K562 (cell line): ENCODE results near the gene DEDD2. TPM values are rescaled to one million over a fixed set of nuclear protein-coding genes. Genes with fewer than 3 reads are reported as not detected.

Experiments used
- CBX5 ChIP-seq: IDR thresholded peaks from 2 replicates; pipeline ENCODE4 v1.6.1; 2014; ENCODE audit warnings: low read depth, borderline replicate concordance
- EP400 ChIP-seq: fragments of 450-650 bp; IDR thresholded peaks from 2 replicates; pipeline ENCODE4 v1.6.1; 2017; ENCODE audit warnings: antibody characterized with exemption, mild to moderate bottlenecking, moderate library complexity
- ERF ChIP-seq: fragments of 450-650 bp; formaldehyde crosslinking; IDR thresholded peaks from 2 replicates; pipeline ENCODE4 v1.4.0; 2020; ENCODE audit warnings: mild to moderate bottlenecking, mixed read lengths
- FOS ChIP-seq: IDR thresholded peaks from 3 replicates; pipeline ENCODE4 v1.6.1; 2011; ENCODE audit not compliant: insufficient read length; ENCODE audit errors: extremely low read depth
- KLF1 ChIP-seq: fragments of 450-650 bp; IDR thresholded peaks from 2 replicates; pipeline ENCODE4 v1.6.1; 2016; ENCODE audit warnings: missing genetic modification characterization, missing compliant biosample characterization
- MCM2 ChIP-seq: fragments of 450-650 bp; IDR thresholded peaks from 2 replicates; pipeline ENCODE4 v1.6.1; 2017; ENCODE audit warnings: low read depth, mild to moderate bottlenecking
- MLX ChIP-seq, 2 experiments: fragments of 450-650 bp in 1 of 2; sonication (generic) in 1 of 2; formaldehyde crosslinking; conservative IDR thresholded peaks; 2 replicates each; pipeline versions ENCODE4 v1.4.0 to v1.8.1; 2020 to 2022; ENCODE audit warnings: mild to moderate bottlenecking in 1 of 2, missing genetic modification reagents in 1 of 2
- PCBP1 ChIP-seq: fragments of 200-400 bp; formaldehyde crosslinking; IDR thresholded peaks from 2 replicates; pipeline ENCODE4 v1.6.1; 2018; ENCODE audit warnings: mild to moderate bottlenecking, low read depth, low read length; ENCODE audit not compliant: poor library complexity, severe bottlenecking
- PHF8 ChIP-seq: fragments of 200-600 bp; sonication (generic); IDR thresholded peaks from 2 replicates; pipeline ENCODE4 v1.6.1; 2012; ENCODE audit warnings: mixed run types, mild to moderate bottlenecking, inconsistent platforms, low read length, moderate library complexity, borderline replicate concordance
- RBBP5 ChIP-seq: fragments of 200-600 bp; sonication (generic); IDR thresholded peaks from 2 replicates; pipeline ENCODE4 v1.6.1; 2012; ENCODE audit warnings: borderline replicate concordance, mild to moderate bottlenecking, low read length, control low read depth, inconsistent platforms; ENCODE audit not compliant: insufficient read depth, poor library complexity, severe bottlenecking
- RFX7 ChIP-seq: fragments of 250-450 bp; sonication (Bioruptor Pico); IDR thresholded peaks from 2 replicates; pipeline ENCODE4 v1.5.1; 2021; ENCODE audit warnings: mild to moderate bottlenecking
- SAP30 ChIP-seq: fragments of 200-600 bp; sonication (generic); IDR thresholded peaks from 2 replicates; pipeline ENCODE4 v1.6.1; 2012; ENCODE audit warnings: borderline replicate concordance, low read depth, mild to moderate bottlenecking, moderate library complexity, low read length, control low read depth, inconsistent platforms; ENCODE audit not compliant: insufficient read depth, poor library complexity, severe bottlenecking
- ZFP30 ChIP-seq: fragments of 250-450 bp; sonication (Bioruptor Pico); IDR thresholded peaks from 2 replicates; pipeline ENCODE4 v1.8.0; 2022; ENCODE audit warnings: moderate library complexity, mild to moderate bottlenecking, inconsistent platforms, borderline replicate concordance
- ZNF239 ChIP-seq: fragments of 250-450 bp; sonication (Bioruptor Pico); IDR thresholded peaks from 2 replicates; pipeline ENCODE4 v1.4.0; 2020; ENCODE audit warnings: mild to moderate bottlenecking
- ZNF282 ChIP-seq: sonication (generic); formaldehyde crosslinking; IDR thresholded peaks from 2 replicates; pipeline ENCODE4 v1.8.1; 2023; ENCODE audit warnings: missing genetic modification reagents
- polyA plus RNA-seq, 8 experiments: library from polyadenylated mRNA; depleted of rRNA in 4 of 8; stranded (reverse) in 5 of 8; unstranded in 3 of 8; fragments of >200 nt; fragmentation: Nextera tagmentation in 2 of 8; fragmentation: Illumina TruSeq in 1 of 8; extraction: Ambion mirVana in 2 of 8; extraction: Trizol in 1 of 8; gene quantifications; 2 replicates each; pipeline versions ENCODE4 v1.2.1 to v1.2.3, GENCODE V29; 2011 to 2014; ENCODE audit warnings: inconsistent platforms in 1 of 8, missing spikeins in 1 of 8
- total RNA-seq, 7 experiments: library from RNA; depleted of rRNA in 6 of 7; stranded (reverse); fragments of >200 nt in 6 of 7; fragmentation: Illumina TruSeq in 2 of 7; extraction: Trizol in 2 of 7; gene quantifications; 2 replicates each; pipeline versions ENCODE4 v1.2.1 to v1.2.3, GENCODE V29; 2011 to 2021; ENCODE audit warnings: low replicate concordance in 1 of 7
- TF ChIP-seq, protein P1 (sequence below), 2 experiments: fragments of 450-650 bp in 1 of 2; sonication (generic) in 1 of 2; formaldehyde crosslinking in 1 of 2; IDR thresholded peaks in 1 of 2; conservative IDR thresholded peaks in 1 of 2; 2 replicates each; pipeline versions ENCODE4 v1.6.1 to v1.8.1; 2016 to 2023; ENCODE audit warnings: mild to moderate bottlenecking in 2 of 2, moderate library complexity in 2 of 2, inconsistent platforms in 1 of 2, missing genetic modification reagents in 1 of 2
- TF ChIP-seq, protein P2 (sequence below): fragments of 250-450 bp; sonication (Bioruptor Pico); IDR thresholded peaks from 2 replicates; pipeline ENCODE4 v1.4.0; 2020; ENCODE audit warnings: borderline replicate concordance
- TF ChIP-seq, protein P3 (sequence below), 3 experiments: fragments of 200-800 bp in 1 of 3; fragments of 250-450 bp in 1 of 3; fragments of 450-650 bp in 1 of 3; sonication (Bioruptor Pico) in 1 of 3; sonication (Bioruptor generic) in 1 of 3; formaldehyde crosslinking in 1 of 3; IDR thresholded peaks; 2 replicates each; pipeline versions ENCODE4 v1.6.1 to v1.8.0; 2016 to 2022; ENCODE audit warnings: mild to moderate bottlenecking in 2 of 3, missing genetic modification characterization in 2 of 3, missing compliant biosample characterization in 1 of 3, moderate library complexity in 1 of 3

Gene DEDD2
- total and polyA plus RNA-seq, 9 of the 15 experiments (the other 6 are each of a cell fraction or from before 2014, with no cell fraction given), result 4.3 to 43.0 (median 29.2) TPM

- TF ChIP-seq, protein P1, sequence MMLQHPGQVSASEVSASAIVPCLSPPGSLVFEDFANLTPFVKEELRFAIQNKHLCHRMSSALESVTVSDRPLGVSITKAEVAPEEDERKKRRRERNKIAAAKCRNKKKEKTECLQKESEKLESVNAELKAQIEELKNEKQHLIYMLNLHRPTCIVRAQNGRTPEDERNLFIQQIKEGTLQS (IDR thresholded peaks at IDR 0.05), result no peak
- TF ChIP-seq, protein P1 (CRISPR knock-in tag; conservative IDR thresholded peaks at IDR 0.05), result no peak
- TF ChIP-seq SAP30 (no peak), ERF (CRISPR knock-in tag) (no peak), EP400 (peak; percentile 20; the same call in 1 of the 2 replicates), MLX (CRISPR knock-in tag; conservative IDR thresholded peaks at IDR 0.05) (no peak), FOS (no peak), KLF1 (tag) (no peak), MCM2 (no peak), CBX5 (no peak), RBBP5 (no peak), RFX7 (CRISPR knock-in tag) (no peak), ZNF282 (no peak), ZNF239 (CRISPR knock-in tag) (no peak), PCBP1 (no peak), PHF8 (no peak), ZFP30 (no peak)
- TF ChIP-seq, protein P2, sequence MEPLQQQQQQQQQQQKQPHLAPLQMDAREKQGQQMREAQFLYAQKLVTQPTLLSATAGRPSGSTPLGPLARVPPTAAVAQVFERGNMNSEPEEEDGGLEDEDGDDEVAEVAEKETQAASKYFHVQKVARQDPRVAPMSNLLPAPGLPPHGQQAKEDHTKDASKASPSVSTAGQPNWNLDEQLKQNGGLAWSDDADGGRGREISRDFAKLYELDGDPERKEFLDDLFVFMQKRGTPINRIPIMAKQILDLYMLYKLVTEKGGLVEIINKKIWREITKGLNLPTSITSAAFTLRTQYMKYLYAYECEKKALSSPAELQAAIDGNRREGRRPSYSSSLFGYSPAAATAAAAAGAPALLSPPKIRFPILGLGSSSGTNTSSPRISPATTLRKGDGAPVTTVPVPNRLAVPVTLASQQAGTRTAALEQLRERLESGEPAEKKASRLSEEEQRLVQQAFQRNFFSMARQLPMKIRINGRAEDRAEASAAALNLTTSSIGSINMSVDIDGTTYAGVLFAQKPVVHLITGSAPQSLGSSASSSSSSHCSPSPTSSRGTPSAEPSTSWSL (CRISPR knock-in tag), result no peak
- TF ChIP-seq, protein P3, sequence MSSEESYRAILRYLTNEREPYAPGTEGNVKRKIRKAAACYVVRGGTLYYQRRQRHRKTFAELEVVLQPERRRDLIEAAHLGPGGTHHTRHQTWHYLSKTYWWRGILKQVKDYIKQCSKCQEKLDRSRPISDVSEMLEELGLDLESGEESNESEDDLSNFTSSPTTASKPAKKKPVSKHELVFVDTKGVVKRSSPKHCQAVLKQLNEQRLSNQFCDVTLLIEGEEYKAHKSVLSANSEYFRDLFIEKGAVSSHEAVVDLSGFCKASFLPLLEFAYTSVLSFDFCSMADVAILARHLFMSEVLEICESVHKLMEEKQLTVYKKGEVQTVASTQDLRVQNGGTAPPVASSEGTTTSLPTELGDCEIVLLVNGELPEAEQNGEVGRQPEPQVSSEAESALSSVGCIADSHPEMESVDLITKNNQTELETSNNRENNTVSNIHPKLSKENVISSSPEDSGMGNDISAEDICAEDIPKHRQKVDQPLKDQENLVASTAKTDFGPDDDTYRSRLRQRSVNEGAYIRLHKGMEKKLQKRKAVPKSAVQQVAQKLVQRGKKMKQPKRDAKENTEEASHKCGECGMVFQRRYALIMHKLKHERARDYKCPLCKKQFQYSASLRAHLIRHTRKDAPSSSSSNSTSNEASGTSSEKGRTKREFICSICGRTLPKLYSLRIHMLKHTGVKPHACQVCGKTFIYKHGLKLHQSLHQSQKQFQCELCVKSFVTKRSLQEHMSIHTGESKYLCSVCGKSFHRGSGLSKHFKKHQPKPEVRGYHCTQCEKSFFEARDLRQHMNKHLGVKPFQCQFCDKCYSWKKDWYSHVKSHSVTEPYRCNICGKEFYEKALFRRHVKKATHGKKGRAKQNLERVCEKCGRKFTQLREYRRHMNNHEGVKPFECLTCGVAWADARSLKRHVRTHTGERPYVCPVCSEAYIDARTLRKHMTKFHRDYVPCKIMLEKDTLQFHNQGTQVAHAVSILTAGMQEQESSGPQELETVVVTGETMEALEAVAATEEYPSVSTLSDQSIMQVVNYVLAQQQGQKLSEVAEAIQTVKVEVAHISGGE (CRISPR knock-in tag; IDR thresholded peaks at IDR 0.05), result no peak
Measured at GRCh38 chr19:42229855-42230351, 12.4 kb upstream of the DEDD2 start (continued).
